Lung microvascular endothelial cell (primary cell): ENCODE results near the gene PAM. TPM values are rescaled to one million over a fixed set of nuclear protein-coding genes. Genes with fewer than 3 reads are reported as not detected.

Source experiments
- DNase-seq, 2 donors: peaks; one replicate each; pipeline versions ENCODE4 v3.0.0 to v3.0.0-alpha.2; 2010; ENCODE audit warnings: low read depth in 2 of 2
- total RNA-seq: library from RNA; depleted of rRNA; stranded (reverse); fragments of >200 nt; gene quantifications from 2 replicates; pipeline ENCODE4 v1.2.1, GENCODE V29; 2014

PAM gene
- total RNA-seq, 1 donor from 2014 or later = 247 TPM

- DNase-seq = peak in 1 of 2 donors; percentile 94
These were observed 177.7 kb downstream of the PAM start for GRCh38 chr5:102932781-102933180.

DNA sequence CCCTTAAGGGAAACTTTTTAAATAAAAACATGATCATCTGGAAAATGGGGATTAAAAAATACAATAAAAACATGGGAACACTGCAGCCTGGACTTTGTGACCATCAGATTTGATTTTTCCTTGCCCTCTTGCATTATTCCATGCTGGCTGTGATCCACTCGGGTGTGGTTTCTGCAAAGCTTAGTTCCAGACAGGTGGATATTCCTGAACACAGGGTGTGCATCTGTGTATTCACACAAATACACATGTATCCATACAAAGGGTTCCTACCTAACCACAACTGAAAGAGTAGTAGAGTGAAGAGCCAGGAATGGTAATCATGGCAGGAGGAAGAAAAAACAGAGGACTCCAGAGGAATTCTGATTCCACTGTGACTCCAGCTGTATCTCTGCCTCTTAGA is 178.2 kb downstream of the PAM start:
- DNase-seq = peak in 1 of 2 donors; percentile 19

GRCh38 chr5:102933721-102934459 is 178.8 kb downstream of the PAM start:
- no peak for DNase-seq

- no peak for DNase-seq
These were observed 182.8 kb downstream of the PAM start for GRCh38 chr5:102937894-102938293.

DNA sequence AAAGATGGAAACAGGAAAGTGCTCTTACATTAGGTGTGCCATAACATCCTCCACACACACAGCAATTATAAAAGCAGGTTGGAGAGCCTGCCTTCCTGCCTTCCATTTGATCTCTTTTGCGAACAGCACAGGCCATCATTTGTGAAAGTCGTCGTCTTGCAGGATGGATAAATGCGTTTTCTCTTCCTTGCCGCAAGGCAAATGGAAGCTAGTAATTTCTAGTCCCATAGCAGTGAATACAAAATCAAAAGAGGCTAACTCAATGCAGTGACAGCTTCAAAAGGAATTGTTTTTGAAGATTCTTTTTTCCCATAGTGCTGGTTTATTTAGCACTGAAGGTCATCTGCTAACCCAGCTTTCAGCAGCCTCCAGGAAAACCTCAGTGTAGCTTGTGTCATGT is 186.0 kb downstream of the PAM start:
- DNase-seq = peak in 1 of 2 donors; percentile 39

GRCh38 chr5:102946414-102946813 is 191.3 kb downstream of the PAM start:
- DNase-seq = no peak

DNA sequence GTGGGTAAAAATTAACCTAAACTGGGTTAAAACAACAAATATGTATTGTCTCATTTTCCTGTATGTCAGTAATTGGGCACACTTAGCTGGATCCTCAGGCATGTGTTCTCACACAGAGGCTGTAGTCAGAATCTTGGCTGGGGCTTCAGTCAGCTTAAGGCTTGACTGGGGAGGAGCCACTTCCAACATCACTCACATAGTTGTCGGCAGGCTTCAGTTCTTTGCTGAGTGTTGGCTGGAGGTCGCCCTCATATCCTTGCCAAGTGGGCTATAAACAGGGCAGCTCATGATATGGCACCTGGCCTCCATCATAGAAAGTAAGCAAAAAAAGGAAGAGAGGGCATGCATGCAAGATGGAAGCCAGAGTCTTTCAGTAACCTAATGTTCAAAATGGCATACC is 191.9 kb downstream of the PAM start:
- no peak for DNase-seq

GRCh38 chr5:102955488-102955887 is 200.4 kb downstream of the PAM start:
- peak in 1 of 2 donors; percentile 11 for DNase-seq

- DNase-seq = no peak
These were observed 201.5 kb downstream of the PAM start for GRCh38 chr5:102956599-102956998.

GRCh38 chr5:102957141-102957540 is 202.0 kb downstream of the PAM start:
- no peak for DNase-seq

- peak; percentile 75 to 89 for DNase-seq
These were observed 203.4 kb downstream of the PAM start for GRCh38 chr5:102958481-102959011.

- peak; percentile 55 to 94 for DNase-seq
These were observed 203.9 kb downstream of the PAM start for GRCh38 chr5:102959055-102959454.

GRCh38 chr5:102961671-102962070 is 206.6 kb downstream of the PAM start:
- peak in 1 of 2 donors; percentile 76 for DNase-seq

GRCh38 chr5:102965653-102966052 is 210.5 kb downstream of the PAM start:
- DNase-seq = no peak

DNA sequence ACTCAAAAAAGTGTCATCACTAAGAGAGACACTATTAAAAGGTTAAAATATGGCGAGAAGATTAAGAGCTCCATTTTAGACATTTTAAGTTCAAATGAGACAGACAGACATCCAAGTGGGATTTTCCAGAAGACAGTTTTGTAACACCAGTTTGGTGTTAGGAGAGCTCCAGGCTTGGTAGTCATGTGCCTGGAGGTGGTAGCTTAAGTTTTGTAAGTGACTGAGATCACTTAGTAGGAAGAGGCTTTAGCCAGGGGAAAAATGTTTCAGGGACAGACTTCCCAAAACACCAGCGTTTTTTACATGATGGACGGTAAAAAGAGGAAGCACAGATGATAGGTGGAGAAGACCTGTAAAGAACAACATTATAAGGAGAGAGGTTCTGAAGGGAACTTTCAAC is 214.5 kb downstream of the PAM start:
- no peak for DNase-seq

DNA sequence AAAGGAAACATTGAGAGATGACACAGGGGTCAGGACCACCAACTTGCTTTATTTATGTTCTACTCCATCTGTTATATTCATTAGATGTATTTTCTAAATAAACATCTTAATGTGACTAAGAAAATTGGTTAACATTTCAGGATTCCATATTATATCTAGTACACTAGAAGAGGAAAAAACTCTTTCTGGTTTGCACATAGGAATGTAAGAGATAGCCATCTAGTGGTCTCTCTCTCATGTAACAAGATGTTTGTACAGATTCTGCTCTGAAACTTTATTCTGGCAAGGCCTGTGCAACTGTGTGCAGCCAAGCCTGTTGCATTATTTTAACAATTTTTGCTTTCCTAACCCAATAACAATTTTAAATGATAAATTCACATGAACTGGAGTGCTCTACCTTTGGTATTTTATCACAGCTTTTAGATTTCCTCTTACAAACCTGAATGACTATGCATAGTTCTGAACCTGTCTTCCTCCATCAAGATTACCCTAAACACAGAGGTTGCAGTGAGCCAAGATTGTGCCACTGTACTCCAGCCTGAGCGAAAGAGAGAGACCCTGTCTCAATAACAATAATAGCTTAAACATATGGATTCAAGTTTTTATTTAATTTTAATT is 216.7 kb downstream of the PAM start:
- DNase-seq = peak; percentile 53 to 65

DNA sequence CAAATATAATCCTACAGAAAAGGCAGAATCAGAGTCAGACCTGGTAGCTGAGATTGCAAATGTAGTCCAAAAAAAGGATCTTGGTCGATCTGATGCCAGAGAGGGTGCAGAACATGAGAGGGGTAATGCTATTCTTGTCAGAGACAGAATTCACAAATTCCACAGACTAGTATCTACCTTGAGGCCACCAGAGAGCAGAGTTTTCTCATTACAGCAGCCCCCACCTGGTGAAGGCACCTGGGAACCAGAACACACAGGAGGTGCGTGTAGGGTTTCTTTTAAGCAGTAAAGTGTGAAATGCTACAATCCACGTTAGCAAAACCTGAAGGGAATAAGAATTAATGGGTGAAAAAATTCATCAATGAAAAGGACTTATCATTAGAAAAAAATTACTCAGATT is 219.1 kb downstream of the PAM start:
- DNase-seq = no peak

DNA sequence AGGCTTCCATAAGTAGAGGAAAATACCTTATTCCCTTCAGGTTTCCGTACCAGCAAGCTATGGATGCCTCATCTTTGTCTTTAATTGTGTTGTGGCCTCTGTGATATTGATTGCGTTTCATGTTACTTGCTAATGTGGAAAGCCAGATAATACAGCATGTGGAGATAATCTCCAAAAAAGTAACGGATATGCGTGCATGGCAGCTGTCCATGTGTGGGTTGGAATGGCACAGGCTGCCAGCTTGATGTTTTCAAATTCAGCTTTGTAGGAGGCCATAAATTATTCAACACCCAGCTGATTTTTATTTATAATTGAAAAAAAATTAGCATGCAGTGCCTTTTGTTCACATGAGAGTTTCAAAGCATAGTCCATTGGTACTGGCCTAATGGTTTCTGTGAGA is 219.9 kb downstream of the PAM start:
- peak in 1 of 2 donors; percentile 89 for DNase-seq

DNA sequence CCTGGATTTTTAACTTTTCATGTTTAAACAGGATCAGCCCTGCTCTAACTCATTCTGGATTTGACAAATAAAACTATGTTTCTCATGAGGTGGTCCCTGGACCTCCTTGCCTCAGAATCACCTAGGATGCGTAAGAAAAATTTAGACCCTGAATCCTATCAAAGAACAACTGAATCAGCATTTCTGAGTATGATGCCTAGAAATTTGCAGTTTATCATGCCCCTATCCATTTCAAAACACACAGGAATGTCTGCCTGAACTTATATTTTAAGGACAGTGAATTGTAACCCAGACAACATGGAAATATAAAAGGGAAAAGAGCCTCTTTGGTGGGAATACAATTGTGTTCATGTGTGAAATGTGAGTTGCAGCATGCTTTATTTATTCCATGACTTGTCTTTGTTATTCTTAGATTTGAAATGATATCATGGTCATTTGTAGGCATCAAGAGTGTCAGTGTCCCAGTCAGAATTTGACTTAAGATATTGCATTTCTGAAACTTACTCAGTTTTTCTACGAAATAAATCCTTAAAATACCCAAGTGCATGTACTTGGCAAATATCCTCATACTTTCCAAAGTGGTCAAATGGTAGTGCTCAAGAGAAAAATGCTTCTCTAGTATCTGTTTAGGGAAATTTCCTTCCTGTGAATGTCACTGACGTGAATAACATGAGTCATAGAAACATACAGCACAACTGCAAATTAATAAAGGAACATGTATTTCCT is 220.5 kb downstream of the PAM start:
- peak; percentile 72 to 82 for DNase-seq

DNA sequence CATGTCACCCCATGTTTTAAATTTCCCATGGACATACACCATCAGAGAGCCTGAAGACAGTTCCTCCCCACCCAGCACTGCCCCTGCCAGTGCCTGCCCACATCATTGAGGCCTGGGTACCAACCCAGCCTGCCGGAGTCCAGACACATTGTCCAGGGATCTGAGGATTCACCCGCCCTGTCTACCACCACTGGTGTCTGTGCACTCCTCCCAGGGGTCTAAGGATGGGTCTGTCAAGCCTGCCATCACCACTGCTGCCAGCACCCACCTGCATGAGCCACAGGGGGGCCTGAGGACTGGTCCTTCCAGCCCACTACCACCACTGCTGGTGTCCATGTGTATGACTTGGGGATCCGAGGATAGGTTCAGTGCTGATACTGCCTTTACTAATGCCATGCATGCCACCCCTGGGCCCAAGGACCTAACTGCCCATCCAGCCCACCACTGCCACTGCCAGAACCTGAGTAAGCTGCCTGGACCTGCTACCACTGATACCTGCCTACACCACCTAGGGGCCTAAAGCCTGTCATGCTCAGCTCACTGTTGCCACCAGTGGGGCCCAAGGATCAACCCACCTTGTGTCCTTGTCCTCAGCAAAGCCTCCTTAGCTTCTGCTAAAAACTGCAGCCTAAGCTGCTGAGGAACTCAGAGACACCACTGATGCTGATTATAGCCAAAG is 227.0 kb downstream of the PAM start:
- no peak for DNase-seq

GRCh38 chr5:102986074-102986473 is 231.0 kb downstream of the PAM start:
- DNase-seq = no peak

DNA sequence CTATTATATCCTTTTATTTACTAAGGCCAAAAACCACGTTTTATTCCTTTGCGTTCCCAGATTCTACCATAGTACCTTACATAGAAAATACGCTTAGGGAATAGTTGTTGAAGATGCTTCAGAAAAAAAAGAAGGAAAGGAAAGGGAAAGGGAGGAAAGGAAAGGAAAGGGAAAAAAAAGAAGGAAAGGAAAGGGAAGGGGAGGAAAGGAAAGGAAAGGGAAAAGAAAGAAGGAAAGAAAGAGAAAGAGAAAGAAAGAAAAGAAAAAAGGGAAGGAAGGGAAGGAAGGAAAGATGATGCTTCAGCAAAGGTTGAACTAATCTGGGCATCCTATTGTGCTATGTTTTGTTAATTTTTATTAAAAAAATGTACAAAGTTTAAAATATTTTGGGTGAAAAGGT is 233.4 kb downstream of the PAM start:
- DNase-seq = no peak
